NB4 (cell line): ENCODE results near the gene NDUFB10.

Source experiments
- DNase-seq: peaks from one replicate; pipeline ENCODE4 v3.0.0; 2010; ENCODE audit warnings: low read depth
- H3K4me3 ChIP-seq: one replicate; pipeline ENCODE4 v1.5.1; 2011; ENCODE audit warnings: mild to moderate bottlenecking, low read depth, low read length, moderate library complexity
- MYC ChIP-seq: IDR thresholded peaks from 2 replicates; pipeline ENCODE4 v1.6.1; 2011; ENCODE audit warnings: low read depth, low read length
- POLR2A ChIP-seq: IDR thresholded peaks from 2 replicates; pipeline ENCODE4 v1.6.1; 2011; ENCODE audit warnings: mild to moderate bottlenecking; ENCODE audit not compliant: insufficient read length; ENCODE audit errors: extremely low read depth
- TF ChIP-seq, protein P1 (sequence below): IDR thresholded peaks from 2 replicates; pipeline ENCODE4 v1.6.1; 2011; ENCODE audit warnings: low read depth, low read length
- TF ChIP-seq, protein P2 (sequence below): IDR thresholded peaks from one replicate; pipeline ENCODE4 v1.5.1; 2012; ENCODE audit warnings: low read depth, low read length

Gene NDUFB10

DNA sequence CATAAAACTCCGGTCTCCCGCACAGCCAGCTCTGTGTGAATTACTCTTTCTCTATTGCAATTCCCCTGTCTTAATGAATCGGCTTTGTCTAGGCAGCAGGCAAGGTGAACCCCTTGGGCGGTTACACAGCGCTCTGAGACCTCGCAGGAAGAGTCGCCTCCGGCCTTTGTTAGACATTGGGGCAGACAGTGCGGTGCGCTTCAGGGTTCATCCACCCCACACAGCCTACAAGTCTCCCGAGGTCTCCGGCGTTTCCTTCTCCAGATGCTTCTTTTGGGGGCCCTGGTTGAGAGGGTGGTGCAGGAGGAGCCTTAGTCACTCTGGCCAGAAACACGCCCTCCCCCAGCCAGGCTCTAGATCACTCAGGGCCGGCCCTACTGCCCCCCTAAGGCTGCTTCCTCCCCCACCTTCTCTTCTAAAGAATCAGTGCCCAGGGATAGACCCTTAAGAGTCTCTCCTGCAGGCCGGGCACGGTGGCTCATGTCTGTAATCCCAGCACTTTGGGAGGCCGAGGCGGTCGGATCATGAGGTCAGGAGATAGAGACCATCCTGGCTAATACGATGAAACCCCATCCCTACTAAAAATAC, 14.6 kb upstream of the NDUFB10 start:
- TF ChIP-seq, protein P1, sequence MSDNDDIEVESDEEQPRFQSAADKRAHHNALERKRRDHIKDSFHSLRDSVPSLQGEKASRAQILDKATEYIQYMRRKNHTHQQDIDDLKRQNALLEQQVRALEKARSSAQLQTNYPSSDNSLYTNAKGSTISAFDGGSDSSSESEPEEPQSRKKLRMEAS, result no peak
- TF ChIP-seq, protein P2, sequence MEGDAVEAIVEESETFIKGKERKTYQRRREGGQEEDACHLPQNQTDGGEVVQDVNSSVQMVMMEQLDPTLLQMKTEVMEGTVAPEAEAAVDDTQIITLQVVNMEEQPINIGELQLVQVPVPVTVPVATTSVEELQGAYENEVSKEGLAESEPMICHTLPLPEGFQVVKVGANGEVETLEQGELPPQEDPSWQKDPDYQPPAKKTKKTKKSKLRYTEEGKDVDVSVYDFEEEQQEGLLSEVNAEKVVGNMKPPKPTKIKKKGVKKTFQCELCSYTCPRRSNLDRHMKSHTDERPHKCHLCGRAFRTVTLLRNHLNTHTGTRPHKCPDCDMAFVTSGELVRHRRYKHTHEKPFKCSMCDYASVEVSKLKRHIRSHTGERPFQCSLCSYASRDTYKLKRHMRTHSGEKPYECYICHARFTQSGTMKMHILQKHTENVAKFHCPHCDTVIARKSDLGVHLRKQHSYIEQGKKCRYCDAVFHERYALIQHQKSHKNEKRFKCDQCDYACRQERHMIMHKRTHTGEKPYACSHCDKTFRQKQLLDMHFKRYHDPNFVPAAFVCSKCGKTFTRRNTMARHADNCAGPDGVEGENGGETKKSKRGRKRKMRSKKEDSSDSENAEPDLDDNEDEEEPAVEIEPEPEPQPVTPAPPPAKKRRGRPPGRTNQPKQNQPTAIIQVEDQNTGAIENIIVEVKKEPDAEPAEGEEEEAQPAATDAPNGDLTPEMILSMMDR, result no peak
- TF ChIP-seq MYC (no peak), POLR2A (no peak)
- no peak for DNase-seq

DNA sequence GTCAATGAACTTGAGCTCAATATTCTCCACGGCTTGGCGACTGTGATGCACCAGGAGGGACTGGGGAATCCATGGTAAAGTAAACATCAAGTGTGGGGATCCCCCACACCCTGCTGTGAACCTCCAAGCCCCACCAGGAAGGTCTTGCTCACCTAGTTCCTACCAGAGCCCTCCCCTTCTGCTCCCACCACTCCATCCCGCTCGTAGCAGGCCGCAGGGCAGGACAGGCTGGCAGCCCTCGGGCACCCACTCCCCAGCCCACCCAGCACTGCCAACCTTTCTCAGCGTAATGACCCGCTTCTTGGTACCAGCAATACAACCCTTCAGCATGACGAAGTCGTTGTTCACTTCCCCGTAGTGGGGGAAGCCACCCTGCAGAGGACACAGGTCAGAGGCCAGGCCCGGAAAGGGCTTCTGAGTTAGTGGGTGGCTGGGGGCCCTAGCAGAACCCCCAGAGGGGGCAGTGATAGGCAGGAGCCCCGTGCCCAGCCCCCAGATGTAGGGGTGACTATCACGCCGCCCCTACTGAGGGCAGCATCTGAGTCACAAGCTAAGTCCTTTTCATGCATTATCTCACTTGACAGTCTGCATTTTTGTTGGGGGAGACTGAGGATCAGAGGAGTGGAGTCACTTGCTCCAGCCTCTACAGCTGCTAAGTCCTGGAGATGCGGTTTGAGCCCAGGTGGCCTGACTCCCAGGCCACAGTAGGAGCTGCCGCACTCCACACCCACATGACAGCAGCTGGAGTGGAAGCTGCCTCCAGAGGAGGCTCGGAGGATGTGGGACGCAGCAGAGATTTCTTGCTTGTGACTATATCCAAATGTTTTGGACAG, 13.6 kb upstream of the NDUFB10 start:
- no peak for DNase-seq
- TF ChIP-seq, protein P1, result no peak
- TF ChIP-seq MYC (no peak), POLR2A (no peak)
- TF ChIP-seq, protein P2, result no peak
- no peak overlapping the region for H3K4me3 ChIP-seq

More for the DNA sequence above, 14.6 kb upstream of the NDUFB10 start:
- no peak overlapping the region for H3K4me3 ChIP-seq

DNA sequence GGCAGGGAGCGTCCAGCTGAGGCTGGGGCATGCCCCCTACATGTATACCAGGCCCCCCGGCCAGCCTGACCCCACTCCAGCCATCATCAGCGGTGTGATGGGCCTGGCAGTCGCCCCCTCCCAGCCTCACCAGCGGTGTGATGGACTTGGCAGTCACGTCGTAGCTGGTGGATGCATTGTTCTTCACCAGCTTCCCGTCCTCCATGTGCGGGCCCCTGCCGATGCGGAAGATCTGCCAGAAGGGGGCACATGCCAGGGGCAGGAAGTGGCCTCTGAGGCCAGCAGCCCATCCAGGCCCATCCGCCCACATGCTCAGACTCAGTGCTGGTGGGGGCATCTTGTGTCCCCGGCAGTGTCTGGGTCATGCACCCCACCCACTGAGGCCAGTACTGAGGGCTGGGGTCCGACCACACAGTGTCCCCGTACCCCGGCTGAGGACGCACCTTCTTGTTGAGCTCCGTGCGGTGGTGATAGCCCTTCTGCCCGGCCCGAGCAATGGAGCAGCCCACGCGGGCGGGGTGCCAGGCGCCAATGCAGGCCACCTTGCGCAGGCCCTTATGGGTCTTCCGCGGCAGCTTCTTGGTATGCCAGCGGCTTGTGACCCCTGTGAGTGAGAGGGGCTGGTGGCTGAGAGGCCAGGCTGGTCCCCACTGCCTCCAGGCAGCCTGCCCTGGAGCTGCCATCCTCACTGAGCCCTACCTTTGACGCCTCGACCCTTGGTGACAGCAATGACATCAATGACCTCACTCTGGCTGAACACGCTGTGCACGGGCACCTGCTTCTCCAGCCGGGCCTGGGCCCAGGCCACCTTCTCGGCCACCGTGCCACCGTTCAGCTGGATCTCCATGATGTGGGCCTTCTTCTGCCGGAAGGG, 12.6 kb upstream of the NDUFB10 start:
- no peak for DNase-seq
- no peak overlapping the region for H3K4me3 ChIP-seq
- TF ChIP-seq, protein P1, result no peak
- TF ChIP-seq, protein P2, result no peak
- TF ChIP-seq POLR2A (no peak), MYC (no peak)

DNA sequence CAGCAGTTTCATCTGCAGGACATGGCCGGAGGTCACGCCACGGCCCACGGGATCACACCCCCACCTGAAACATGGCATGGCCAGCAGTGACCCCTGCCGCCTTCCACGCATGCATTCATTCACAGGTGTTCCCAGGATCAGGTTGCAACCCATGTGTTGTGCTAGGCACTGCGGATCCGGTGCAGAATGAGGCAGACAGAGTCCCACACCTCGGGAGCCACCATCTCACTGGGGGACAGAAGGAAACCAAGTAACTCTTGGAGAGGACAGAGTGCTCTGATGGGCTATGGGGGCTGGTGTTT, 12.0 kb upstream of the NDUFB10 start:
- no peak overlapping the region for H3K4me3 ChIP-seq
- DNase-seq, result no peak
- no peak for TF ChIP-seq MYC
- TF ChIP-seq, protein P2, result no peak
- TF ChIP-seq POLR2A, result no peak
- TF ChIP-seq, protein P1, result no peak

DNA sequence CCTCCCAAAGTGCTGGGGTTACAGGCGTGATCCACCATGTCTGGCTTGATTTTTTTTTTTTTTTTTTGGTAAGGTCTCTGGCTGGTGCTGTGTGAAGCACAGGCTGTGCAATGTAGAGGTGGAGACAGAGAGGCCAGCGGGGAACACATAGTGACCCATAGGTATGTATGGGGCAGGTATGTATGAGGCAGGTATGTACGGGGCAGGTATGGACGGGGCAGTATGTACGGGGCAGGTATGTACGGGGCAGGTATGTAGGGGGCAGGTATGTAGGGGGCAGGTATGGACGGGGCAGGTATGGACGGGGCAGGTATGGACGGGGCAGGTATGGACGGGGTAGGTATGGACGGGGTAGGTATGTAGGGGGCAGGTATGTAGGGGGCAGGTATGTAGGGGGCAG, 9.8 kb upstream of the NDUFB10 start:
- no peak for DNase-seq
- TF ChIP-seq POLR2A (no peak), MYC (no peak)
- TF ChIP-seq, protein P1, result no peak
- TF ChIP-seq, protein P2, result no peak
- no peak overlapping the region for H3K4me3 ChIP-seq
